HG03521 (cell line): ENCODE measurements around the gene ESRP2.

Experiments used
- ATAC-seq: cut with Tn5 transposase; IDR thresholded peaks from one replicate; pipeline ENCODE4 v1.9.1; 2021; ENCODE audit warnings: mild to moderate bottlenecking, moderate library complexity; ENCODE audit not compliant: unreplicated experiment

The ESRP2 gene

DNA sequence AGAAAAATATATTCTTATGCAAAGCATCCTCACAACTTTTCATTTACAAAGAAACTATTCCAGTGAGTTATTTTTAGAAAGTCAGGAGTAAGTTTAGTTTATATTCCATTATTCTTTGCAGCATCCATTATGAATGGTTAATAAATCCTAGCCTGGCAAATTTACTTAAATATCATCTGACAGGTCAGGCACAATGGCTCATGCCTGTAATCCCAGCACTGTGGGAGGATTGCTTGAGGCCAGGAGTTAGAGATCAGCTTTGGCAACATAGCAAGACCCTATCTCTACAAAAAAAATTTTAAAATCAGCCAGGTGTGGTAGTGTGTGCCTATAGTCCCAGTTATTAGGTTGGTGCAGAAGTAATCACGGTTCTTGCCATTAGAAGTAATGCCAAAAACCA, 12.9 kb downstream of the ESRP2 start:
- no peak for ATAC-seq

DNA sequence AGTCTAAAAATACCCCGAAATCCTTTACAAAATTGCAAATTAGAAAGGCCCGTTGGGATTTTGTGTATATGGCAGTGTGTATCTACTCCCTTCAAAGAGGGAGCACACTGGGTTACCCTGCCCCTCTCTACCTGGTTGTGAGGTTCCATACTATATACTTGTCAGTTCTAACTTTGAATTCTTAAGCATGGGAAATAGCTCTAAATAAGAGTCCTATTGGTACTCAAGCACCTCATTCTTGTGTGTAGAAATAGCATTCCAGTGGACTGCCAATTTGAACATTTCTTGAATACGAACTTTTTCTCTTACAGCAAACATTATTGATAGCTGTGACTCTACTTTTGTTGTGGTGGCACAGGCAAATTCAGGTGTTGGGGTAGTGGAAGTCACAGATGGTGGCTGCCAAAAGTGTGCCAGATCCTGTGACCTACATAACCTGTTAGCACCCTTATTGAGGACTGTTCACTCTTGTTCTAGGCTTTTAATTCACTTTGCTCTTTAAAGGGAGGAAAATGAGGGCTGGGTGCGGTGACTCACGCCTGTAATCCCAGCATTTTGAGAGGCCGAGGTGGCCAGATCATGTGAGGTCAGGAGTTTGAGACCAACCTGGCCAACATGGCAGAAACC, 16.1 kb downstream of the ESRP2 start:
- no peak for ATAC-seq

DNA sequence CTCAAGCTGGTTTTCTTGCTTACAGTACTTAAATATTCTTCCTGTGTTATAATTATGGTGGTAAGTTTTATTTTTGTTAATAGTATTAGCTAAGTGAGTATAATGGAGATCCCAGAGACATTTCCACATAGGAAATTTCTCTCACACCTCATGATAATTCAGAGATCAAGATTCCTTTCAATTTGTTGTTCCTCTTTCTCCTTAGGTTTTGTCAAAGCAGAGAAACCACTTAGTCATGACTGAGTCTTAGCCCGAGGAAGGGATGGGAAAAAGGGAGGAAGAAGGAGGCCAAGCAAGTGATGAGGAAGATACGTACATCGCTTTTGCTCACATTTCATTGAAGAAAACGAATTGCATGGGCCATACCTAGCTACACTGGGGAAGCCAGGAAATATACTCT, 18.4 kb downstream of the ESRP2 start:
- ATAC-seq = no peak

GRCh38 chr16:68216240-68216639, 19.7 kb downstream of the ESRP2 start:
- no peak for ATAC-seq

GRCh38 chr16:68215302-68215701, 20.6 kb downstream of the ESRP2 start:
- no peak for ATAC-seq

GRCh38 chr16:68214726-68215125, 21.2 kb downstream of the ESRP2 start:
- no peak for ATAC-seq

DNA sequence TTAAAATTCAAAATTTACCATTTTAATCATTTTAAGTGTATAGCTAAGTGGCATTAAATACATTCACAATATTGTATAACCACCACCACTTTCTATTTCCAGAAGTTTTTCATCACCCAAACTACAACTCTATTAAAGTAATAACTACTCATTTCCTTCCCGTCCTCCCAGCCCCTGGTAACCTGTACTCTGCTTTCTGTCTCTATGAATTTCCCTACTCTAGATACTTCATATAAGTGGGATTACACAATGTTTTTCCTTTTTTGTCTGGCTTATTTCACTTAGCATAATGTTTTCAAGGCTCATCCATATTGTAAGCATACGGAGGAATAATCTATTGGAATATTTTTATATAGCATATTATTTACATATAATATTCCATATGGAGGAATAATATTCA, 29.7 kb downstream of the ESRP2 start:
- ATAC-seq = no peak

GRCh38 chr16:68202091-68202519, 33.8 kb downstream of the ESRP2 start:
- no peak for ATAC-seq

GRCh38 chr16:68200088-68200783, 35.7 kb downstream of the ESRP2 start:
- no peak for ATAC-seq

DNA sequence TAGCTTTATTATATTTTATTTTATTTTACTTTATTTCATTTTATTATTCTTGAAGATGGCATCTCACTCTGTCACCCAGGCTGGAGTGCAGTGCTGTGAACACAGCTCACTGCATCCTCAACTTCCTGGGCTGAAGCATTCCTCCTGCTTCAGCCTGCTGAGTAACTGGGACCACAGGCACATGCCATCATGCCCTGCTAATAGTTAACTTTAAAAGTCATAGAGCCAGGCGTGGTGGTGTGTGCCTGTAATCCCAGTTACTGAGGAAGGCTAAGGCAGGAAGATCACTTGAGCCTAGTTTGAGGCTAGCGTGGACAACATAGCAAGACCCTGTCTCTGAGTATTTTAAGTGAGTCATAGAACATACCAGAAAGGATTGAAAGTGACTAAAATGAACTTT, 38.7 kb downstream of the ESRP2 start:
- no peak for ATAC-seq

- ATAC-seq = no peak
Observed at GRCh38 chr16:68194251-68194650, 41.7 kb downstream of the ESRP2 start.

GRCh38 chr16:68190736-68191510, 45.0 kb downstream of the ESRP2 start:
- ATAC-seq = no peak

- no peak for ATAC-seq
Observed at GRCh38 chr16:68190081-68190480, 45.8 kb downstream of the ESRP2 start.

GRCh38 chr16:68188170-68188569, 47.8 kb downstream of the ESRP2 start:
- no peak for ATAC-seq

GRCh38 chr16:68187505-68187904, 48.4 kb downstream of the ESRP2 start:
- ATAC-seq = no peak

GRCh38 chr16:68186877-68187276, 49.0 kb downstream of the ESRP2 start:
- no peak for ATAC-seq

GRCh38 chr16:68183046-68183445, 52.9 kb downstream of the ESRP2 start:
- no peak for ATAC-seq

- ATAC-seq = no peak
Observed at GRCh38 chr16:68179855-68180254, 56.1 kb downstream of the ESRP2 start.

DNA sequence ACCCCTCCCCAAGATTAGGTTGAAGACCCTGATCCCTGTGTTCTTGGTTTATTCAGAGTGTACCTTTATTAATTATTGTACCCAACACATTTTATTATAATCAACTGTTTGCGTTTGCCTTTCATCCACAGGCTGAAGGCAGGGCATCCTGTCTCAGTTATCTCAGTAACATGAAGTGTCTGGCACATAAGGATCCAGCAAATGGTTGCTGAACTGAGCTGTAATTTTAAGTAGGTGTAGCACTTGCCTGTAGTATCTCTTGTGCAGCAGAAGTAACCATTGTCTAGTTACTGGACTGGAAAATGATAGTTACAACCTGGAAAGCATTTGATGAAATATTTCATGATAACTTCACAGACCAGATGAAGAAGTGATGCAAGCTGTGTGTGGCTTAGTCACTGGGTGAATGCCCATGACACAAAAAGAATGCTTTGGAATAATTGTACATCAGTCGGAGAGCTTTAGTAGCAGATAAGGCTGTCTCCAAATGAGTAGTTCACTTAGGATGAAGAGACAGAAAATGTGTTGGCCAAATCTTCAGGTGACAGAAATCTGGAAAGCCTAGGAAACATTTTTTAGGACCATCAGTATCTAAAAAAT, 56.6 kb downstream of the ESRP2 start:
- no peak for ATAC-seq
